ENCODE results near the gene BPIFA3.

Gene BPIFA3

DNA sequence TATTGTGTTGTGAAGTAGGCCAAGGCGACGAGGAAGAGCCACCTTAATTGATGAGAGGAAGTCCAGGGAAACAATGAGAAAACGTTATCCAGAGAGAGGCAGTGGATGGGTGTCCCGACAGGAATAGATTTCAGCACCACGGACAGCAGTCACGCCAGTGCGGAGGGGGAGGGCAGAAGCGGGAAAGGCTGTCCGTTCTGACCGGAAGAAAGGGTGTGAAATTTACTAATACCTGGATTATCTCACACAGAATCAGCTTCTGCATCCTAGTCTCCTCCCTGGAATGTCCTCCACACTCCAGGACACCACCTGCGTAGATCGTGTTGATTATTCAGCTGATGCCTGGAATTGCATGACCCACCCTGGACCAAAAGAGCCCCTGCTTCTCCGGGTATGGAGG lies 7.4 kb upstream of the BPIFA3 start (continued):
- peak; percentile 75 for TF ChIP-seq HOXD13 (CRISPR knock-in tag; IDR thresholded peaks at IDR 0.05; ENCODE audit: borderline replicate concordance)
- TF ChIP-seq ZNF211 (tag by site-specific recombination; IDR thresholded peaks at IDR 0.05; ENCODE audit: low read depth), result no peak
- TF ChIP-seq GLIS1 (tag by site-specific recombination; IDR thresholded peaks at IDR 0.05), result no peak
- no peak for TF ChIP-seq ZNF2 (tag by site-specific recombination; IDR thresholded peaks at IDR 0.05)
- TF ChIP-seq ZNF529 (tag by site-specific recombination; IDR thresholded peaks at IDR 0.05; ENCODE audit: insufficient replicate concordance), result no peak
- TF ChIP-seq, protein P1, sequence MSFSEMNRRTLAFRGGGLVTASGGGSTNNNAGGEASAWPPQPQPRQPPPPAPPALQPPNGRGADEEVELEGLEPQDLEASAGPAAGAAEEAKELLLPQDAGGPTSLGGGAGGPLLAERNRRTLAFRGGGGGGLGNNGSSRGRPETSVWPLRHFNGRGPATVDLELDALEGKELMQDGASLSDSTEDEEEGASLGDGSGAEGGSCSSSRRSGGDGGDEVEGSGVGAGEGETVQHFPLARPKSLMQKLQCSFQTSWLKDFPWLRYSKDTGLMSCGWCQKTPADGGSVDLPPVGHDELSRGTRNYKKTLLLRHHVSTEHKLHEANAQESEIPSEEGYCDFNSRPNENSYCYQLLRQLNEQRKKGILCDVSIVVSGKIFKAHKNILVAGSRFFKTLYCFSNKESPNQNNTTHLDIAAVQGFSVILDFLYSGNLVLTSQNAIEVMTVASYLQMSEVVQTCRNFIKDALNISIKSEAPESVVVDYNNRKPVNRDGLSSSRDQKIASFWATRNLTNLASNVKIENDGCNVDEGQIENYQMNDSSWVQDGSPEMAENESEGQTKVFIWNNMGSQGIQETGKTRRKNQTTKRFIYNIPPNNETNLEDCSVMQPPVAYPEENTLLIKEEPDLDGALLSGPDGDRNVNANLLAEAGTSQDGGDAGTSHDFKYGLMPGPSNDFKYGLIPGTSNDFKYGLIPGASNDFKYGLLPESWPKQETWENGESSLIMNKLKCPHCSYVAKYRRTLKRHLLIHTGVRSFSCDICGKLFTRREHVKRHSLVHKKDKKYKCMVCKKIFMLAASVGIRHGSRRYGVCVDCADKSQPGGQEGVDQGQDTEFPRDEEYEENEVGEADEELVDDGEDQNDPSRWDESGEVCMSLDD (tag by site-specific recombination; IDR thresholded peaks at IDR 0.05), result no peak
- TF ChIP-seq IKZF3 (tag by site-specific recombination; IDR thresholded peaks at IDR 0.05), result no peak
- TF ChIP-seq ZNF629 (tag by site-specific recombination; IDR thresholded peaks at IDR 0.05), result no peak
- TF ChIP-seq ZNF174 (tag by site-specific recombination; IDR thresholded peaks at IDR 0.05), result no peak
- no peak for TF ChIP-seq HOXC10 (CRISPR knock-in tag; IDR thresholded peaks at IDR 0.05)
- TF ChIP-seq ZNF426 (tag by site-specific recombination; IDR thresholded peaks at IDR 0.05), result no peak
- no peak for TF ChIP-seq ZNF530 (tag by site-specific recombination; IDR thresholded peaks at IDR 0.05; ENCODE audit: low read depth)
- TF ChIP-seq ZNF202 (tag by site-specific recombination; IDR thresholded peaks at IDR 0.05; ENCODE audit: borderline replicate concordance), result no peak
- 0 out of 2 replicates have a peak, but pooled peaks have one; percentile 17 for TF ChIP-seq SP3 (tag by site-specific recombination; IDR thresholded peaks at IDR 0.05)
- TF ChIP-seq, protein P2, sequence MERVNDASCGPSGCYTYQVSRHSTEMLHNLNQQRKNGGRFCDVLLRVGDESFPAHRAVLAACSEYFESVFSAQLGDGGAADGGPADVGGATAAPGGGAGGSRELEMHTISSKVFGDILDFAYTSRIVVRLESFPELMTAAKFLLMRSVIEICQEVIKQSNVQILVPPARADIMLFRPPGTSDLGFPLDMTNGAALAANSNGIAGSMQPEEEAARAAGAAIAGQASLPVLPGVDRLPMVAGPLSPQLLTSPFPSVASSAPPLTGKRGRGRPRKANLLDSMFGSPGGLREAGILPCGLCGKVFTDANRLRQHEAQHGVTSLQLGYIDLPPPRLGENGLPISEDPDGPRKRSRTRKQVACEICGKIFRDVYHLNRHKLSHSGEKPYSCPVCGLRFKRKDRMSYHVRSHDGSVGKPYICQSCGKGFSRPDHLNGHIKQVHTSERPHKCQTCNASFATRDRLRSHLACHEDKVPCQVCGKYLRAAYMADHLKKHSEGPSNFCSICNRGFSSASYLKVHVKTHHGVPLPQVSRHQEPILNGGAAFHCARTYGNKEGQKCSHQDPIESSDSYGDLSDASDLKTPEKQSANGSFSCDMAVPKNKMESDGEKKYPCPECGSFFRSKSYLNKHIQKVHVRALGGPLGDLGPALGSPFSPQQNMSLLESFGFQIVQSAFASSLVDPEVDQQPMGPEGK (tag by site-specific recombination; IDR thresholded peaks at IDR 0.05), result 0 out of 2 replicates have a peak, but pooled peaks have one; percentile 34
- TF ChIP-seq ZNF768 (tag by site-specific recombination; IDR thresholded peaks at IDR 0.05), result no peak
- TF ChIP-seq, protein P3, sequence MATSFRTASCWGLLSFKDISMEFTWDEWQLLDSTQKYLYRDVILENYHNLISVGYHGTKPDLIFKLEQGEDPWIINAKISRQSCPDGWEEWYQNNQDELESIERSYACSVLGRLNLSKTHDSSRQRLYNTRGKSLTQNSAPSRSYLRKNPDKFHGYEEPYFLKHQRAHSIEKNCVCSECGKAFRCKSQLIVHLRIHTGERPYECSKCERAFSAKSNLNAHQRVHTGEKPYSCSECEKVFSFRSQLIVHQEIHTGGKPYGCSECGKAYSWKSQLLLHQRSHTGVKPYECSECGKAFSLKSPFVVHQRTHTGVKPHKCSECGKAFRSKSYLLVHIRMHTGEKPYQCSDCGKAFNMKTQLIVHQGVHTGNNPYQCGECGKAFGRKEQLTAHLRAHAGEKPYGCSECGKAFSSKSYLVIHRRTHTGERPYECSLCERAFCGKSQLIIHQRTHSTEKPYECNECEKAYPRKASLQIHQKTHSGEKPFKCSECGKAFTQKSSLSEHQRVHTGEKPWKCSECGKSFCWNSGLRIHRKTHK (tag by site-specific recombination; IDR thresholded peaks at IDR 0.05), result no peak
- TF ChIP-seq REPIN1 (tag by site-specific recombination; IDR thresholded peaks at IDR 0.05; ENCODE audit: low read depth), result no peak
- TF ChIP-seq ZBTB17 (tag by site-specific recombination; IDR thresholded peaks at IDR 0.05), result peak; percentile 44
- no peak for TF ChIP-seq ZSCAN16 (tag by site-specific recombination; IDR thresholded peaks at IDR 0.05)
- TF ChIP-seq ZBTB20 (tag by site-specific recombination; IDR thresholded peaks at IDR 0.05), result no peak
- TF ChIP-seq, protein P4, sequence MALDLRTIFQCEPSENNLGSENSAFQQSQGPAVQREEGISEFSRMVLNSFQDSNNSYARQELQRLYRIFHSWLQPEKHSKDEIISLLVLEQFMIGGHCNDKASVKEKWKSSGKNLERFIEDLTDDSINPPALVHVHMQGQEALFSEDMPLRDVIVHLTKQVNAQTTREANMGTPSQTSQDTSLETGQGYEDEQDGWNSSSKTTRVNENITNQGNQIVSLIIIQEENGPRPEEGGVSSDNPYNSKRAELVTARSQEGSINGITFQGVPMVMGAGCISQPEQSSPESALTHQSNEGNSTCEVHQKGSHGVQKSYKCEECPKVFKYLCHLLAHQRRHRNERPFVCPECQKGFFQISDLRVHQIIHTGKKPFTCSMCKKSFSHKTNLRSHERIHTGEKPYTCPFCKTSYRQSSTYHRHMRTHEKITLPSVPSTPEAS (tag by site-specific recombination; IDR thresholded peaks at IDR 0.05), result no peak
